CD4-positive, alpha-beta T cell treated with Interleukin-21 for 1 hour (primary cell): ENCODE results near the gene USP2.
A peak's percentile ranks its signal among the peaks of the same experiment; 100 is the strongest.

Experiments used
- DNase-seq: peaks from one replicate; pipeline ENCODE4 v3.0.0-alpha.2; 2020

Gene USP2, protein sequence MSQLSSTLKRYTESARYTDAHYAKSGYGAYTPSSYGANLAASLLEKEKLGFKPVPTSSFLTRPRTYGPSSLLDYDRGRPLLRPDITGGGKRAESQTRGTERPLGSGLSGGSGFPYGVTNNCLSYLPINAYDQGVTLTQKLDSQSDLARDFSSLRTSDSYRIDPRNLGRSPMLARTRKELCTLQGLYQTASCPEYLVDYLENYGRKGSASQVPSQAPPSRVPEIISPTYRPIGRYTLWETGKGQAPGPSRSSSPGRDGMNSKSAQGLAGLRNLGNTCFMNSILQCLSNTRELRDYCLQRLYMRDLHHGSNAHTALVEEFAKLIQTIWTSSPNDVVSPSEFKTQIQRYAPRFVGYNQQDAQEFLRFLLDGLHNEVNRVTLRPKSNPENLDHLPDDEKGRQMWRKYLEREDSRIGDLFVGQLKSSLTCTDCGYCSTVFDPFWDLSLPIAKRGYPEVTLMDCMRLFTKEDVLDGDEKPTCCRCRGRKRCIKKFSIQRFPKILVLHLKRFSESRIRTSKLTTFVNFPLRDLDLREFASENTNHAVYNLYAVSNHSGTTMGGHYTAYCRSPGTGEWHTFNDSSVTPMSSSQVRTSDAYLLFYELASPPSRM

DNA sequence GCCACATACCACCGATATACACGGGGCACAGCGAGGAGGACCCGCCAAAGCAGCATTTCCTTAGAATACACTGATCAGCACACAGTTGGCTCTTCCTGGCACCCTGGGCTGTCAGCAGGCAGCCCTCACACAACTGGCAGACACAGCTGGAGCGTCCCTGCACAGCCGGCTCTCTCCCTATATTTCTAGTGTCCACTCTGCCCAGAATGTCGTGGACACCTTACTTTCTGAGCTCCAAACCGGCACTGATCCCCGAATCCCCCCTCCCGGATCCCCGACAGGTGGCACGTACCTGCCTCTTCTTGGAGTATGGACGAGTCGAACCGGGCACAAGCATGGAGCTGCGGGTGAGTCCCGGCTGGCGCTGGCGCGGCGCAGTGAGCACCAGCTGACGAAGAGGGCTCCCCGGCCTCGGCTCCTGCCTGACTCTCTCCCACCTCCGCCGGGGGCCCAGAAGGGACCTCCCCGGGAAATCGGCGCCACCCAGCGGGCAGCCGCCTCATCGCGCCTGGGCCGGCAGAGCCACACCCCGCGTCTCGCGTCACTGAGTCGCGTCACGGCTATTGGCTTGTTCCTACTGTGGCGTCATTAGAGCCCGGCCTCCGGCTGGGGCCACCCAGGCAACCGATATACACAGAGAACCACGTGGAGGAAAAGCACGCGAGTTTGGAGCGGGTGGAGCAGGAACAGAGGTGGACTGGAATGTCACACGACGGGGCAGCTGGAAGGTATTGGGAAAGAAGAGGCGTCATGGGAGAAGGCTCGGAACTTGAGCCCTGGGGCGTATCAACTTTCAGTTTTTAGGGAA is at the start of gene USP2:
Gene USP2, minus strand, starts transcription at position 510 of the 808 bp plus-strand sequence. CDS start 8,210 bp downstream, outside the sequence.
- DNase-seq: peak; percentile 97

DNA sequence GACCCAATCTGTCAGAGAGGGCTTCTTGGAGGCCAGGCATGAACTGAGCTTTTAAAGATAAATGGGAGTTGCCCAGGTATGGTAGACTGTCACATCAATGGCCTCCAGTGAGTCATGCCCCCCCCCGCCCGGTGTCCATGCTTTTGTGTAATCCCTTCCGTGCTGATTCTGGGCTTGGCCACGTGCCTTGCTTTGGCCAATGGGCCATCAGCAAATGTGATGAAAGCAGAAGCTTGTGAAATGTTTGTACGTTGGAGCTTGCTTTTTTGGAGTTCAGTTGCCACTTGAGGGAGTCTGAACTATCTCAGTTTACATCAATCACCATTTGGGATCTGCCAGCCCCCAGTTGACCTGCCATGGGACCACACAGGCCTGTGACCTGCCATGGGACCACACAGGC is 45.8 kb upstream of the USP2 start:
- no peak for DNase-seq

DNA sequence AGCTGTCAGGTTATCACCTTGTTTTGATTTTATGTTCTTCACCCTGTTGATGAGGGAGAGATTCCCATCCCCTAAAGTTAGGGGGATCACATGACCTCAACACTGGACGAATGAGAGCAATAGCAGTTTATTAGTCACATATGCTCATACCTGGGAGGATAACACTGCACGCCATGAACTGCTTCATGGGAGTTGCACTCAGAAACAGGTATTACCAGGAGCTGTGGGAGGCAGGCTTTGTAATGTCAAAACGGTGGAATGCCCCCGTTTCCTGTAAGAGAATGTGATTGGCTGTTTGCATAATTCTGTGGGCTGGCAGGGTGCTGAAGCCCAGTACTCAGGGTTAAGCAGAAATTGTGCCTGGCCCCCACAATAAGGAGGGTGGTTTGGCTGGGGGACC is 44.7 kb upstream of the USP2 start:
- no peak for DNase-seq

DNA sequence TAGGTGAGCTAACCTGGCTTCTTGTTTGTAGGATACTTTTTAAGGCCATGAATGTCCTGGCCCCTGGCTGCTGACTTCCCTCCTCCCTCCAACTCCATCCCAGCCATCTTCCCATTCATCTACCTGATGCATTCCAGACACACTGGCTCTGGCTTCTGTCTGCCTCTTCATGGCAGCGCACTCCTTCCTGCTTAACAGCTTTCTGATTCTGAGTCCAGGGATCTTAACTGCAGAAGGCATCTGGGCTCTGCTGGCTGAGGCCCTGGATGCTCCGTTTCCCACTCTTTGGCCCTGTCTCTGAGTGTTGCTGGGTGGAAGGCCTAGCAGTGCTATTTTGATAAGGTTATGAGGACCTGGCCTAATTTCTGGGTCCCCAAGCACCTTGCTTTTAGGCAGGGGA is 43.3 kb upstream of the USP2 start:
- DNase-seq: no peak

DNA sequence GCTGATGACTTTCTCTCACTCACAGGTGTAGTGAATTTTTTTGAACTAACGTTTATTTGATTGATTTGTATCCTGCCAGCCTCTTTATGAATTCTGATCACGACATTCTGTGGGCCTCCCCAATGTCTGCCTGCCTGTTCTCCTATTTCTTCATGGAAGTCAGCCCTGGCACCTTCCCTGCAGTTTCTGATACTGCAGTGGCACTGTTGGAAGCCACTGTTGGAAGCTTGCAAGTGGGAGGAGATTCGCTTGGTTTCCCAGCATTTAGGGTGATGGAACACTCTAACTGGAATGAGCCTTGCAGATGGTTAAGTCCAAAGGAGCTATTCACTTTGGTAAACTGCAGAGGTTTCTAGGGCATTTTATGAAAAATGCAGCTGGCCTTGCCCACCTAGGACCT is 42.8 kb upstream of the USP2 start:
- no peak for DNase-seq

DNA sequence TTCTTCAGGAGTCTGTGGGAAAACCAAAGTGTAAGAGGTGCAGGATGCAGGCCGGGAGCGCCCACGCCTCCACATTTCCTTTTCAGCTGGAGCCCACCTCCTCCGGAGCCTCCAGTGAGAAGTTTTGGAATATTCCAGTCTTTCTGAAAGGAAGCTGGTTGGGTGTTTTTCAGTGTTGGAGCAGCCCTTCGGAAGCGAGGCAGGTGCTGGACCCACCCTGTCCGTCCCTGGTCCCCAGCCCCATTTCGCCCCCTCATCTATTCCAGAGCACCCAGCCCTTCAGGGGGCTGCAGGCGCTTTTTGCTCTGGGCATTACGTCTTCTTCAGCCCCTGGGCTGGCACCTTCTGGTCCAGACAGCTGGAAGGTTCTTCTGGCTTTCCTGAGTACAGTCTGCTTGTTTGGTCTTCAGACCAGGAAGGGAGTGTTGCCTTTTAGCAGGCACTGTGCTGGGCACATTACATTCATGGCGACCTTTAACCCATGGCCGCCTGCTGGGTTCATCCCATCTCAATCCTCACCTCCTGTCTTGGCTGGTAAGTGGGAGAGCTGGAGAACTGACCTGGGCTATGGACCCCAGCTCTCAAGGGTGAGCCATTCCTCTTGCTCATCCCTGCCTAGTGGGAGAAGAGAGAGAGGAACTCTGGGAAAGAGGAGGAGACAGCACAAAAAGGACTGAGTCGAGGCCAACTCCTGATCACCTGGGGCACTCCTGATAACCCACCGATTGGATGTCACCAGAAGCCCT is 42.2 kb upstream of the USP2 start:
- DNase-seq: no peak

DNA sequence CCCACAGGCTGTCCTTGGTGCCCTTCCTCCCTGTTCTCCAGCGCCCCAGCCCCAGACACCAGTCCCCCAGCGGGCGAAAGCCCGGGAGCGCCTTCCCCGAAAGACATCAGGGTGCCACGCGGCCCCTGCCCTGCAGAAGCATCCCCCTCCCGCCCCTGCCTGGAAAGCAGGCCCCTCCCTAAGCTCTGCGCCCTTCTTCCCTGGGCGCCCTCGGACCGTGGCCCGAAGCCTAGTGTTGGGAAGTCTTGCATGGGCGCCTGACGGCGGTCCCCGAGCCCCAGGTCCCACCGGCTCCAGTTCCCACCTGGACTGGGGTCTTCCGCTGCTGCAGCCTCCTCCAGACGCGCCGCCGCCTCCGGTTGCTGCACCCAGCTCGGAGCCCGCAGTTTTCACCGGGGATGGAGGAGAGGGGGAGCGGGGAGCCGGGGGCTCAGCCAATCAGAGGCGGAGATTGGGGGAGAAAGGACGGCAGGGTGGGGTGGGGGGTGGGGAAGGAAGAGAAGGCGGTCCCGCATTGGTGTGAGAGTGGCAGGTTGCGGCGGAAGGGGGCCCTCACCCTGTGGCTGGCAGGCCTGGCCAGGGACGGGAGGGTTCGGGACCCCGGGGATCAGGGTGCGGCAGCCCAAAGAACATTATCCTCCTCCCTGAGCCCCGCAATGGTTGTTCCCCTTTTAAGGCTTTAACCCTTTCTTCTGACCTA is 41.5 kb upstream of the USP2 start, which contains the start of gene THY1:
Gene THY1, minus strand, starts transcription at position 364 of the 700 bp plus-strand sequence. CDS start 2,267 bp downstream, outside the sequence.
- DNase-seq: no peak

DNA sequence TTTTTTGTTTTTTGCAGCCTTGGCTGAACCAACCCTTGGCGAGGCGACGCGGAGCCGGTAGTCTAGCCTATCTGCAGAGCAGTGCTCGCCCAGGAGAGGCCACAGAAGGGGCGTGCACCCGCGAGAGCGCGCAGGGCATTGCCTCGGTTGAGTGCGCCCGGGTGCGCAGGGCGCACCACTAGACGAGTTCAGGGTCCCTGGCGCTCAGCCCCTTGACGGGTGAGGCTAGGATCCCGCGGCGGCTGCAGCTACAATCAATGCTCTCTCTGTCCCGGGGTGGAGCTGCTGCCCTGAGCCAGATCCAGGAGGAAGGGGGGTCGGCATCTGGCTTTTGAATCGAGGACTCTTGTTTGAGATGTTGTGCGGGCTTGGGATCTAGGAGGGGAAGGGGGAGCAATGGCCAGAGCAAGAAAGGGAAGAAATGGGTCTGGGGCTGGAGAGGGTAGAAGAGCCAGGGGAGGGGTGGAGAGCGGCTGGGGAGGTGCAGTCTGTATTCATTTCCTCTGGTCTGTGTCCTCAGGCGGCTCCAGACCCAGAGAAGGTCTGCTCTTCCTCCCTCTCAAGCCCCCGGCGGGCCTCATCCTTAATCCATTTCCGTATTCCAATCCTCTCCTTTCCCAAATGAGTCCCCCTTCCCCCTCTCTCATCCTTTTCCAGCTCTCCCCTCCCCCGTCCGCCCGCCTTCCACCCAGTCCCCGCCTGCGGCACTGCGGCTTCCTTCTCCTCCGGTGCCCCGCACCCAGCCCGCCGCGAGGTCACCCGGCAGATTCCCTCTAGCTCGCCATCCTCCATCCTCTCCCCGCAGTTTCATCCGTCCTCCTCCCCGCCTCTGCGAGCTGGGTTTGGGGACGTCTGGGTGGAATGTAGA is 40.7 kb upstream of the USP2 start:
- DNase-seq: no peak

DNA sequence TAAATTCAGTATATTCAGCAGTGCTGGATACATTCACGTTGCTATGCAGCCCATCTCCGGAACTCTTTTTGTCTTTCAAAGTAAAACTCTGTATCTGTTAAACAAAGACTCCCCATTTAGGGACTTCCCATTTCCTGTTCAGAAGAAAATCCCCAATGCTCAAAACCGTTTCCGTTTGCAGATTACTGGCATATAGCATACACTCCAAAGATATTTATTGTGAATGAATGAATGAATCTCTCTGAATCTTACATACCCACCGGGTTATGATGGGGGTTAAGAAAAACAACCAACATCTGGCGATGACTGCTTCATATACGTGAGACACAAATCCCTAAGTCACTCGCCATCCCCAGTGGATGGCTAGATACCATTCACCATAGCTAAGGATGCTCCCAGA is 39.9 kb upstream of the USP2 start:
- no peak for DNase-seq

DNA sequence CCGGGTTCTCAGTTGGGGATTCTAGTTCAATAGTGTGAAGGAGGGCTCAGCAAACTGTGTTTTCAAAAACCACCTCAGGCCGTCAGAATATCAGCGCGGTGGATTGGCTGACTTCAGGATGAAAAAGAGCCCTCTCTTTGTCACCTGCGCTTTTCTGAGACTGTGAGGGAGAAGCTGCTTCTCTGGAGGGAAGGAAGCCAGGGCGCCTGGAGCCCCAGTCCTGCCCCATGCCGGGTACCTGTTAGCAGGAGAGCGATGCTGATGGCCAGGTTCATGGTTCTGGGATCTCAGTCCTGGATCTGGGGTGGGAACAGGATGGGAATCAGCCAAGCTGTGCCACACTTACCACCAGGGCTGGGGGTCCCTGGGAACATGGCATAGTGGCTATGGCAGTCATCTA is 39.1 kb upstream of the USP2 start:
- DNase-seq: no peak

DNA sequence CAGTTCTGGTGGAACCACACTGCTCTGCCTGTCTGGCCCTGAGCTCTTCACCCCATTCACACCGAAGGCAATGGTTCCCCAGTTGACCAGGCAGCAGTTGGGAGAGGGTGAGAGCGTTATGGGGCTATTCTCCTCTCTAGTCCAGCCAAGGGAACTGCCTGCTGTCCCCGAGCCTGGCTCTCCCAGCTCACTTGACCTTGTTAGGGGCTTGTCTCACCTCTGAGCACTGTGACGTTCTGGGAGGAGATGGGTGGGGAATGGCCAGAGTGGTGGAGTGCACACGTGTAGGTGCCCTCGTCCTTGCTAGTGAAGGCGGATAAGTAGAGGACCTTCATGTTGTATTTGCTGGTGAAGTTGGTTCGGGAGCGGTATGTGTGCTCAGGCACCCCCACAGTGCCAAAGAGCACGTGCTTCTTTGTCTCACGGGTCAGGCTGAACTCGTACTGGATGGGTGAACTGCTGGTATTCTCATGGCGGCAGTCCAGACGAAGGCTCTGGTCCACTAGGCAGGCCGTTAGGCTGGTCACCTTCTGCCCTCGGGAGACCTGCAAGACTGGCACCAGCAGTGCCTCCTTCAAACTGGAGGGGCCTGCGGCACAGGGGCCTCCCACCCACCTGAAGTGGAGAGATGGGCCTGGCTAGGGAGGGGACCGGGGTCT is 38.5 kb upstream of the USP2 start:
- DNase-seq: no peak

DNA sequence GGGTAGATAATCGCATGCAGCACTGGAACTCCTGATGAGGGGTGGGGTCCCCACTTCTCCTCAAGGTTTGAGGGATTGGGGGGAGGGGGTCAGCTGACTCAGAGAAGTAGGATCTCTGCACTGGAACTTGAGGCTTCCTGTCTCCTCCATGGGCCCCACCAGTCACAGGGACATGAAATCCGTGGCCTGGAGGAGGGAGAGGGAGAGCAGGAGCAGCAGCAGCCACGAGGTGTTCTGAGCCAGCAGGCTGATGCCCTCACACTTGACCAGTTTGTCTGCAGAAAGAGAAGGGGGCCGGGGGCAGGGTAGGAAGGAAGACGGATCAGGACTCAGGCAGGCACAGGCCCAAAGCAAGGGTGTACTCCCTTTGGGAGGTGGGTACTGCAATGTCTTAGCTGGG is 37.8 kb upstream of the USP2 start:
- no peak for DNase-seq

DNA sequence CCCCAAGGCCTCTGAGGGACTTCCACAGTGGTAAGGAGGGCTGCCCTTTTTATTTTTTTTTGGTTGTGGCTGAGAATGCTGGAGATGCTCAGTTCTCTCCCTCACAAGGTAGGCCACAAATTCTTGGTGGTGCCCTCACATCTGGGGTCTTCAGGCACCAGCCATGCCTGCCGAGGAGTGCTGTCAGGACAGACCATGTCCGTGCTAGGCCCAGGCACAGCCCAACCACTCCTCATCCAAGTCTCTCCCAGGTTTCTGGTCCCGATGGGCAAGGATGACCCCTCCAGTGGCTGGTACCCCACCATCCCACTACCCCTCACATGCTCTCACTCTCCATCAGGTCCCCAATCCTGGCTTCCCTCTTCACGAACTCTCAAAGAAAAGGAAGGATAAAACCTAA is 37.3 kb upstream of the USP2 start:
- DNase-seq: no peak

DNA sequence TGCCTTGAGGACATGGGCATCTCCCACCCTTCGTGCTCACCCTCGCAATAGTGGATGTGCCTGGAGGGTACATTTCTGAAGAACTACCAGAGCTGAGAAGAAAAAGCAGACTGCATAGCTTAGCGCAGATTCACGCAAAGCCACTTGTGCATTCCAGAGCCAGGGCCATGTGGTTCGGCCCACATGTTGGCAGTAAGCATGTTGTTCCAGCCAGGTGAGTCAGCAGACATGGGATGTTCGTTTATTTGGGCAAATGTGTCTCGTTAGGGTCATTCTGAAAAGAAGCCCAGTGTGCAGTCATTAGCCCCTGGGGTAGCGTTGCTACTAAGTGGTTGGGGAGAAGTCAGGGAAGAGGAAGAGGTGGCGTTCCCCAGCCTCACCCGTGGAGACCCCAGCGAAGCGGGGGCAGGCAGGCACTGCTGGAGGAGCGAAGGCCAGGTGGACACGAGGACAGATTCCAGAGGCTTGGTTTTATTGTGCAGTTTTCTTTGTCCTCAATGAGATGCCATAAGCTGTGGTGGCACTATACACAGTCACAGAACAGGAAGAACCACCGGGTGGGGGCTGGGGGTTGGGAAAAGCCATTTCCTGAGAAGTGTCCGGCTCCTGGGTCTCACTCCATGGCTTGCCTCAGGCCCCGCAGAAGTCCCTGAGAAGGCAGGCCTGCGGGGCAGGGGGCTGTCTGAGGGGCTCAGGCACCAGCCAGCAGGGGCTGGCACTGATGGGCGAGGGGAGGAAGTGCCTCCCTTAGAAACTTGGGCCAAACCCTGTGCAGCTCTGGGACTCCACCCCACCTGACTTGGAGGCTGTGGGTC is 36.4 kb upstream of the USP2 start:
- no peak for DNase-seq

DNA sequence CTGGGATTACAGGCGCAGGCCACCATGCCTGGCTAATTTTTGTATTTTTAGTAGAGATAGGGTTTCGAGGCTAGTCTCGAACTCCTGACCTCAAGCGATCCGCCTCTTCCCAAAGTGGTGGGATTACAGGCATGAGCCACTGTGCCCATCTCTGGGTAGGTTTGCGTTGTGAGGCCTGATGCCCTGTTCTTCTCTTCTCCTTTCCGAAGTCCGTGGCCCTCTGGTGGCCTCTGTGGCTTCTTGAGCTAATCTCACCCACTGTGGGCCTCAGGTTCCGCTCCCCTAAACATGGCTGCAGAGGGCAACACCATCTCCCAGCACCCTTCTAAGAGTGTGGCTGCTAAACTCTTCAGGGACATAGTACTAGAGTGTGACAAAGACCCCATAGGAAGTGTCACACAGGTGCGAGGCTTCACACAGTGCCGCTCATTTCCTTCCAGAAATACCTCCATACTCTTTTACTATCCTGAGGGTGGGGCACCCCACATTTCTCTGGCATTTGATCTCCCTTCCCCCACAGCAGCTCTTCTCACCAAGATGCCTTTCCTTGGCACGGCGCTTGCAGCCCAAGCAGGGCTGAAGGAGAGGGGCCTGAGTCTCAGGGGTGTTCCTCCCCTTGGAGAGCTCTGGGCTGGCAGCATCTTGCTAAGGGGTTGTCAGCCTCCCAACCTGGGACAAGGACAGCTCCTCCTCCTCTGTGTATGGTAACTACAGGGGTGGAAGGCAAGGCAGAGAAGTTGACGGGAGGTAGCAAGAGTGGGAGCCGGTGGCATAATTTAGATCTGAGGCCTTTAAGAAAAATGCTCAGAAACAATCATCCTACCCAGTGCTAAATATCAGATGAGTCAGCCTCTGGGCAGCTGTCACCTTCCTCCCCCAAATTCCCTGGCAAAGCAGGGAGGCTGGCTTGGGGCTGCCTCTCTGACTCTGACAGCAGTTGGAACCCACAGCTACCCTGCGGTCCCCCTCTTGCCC is 35.4 kb upstream of the USP2 start:
- DNase-seq: no peak

DNA sequence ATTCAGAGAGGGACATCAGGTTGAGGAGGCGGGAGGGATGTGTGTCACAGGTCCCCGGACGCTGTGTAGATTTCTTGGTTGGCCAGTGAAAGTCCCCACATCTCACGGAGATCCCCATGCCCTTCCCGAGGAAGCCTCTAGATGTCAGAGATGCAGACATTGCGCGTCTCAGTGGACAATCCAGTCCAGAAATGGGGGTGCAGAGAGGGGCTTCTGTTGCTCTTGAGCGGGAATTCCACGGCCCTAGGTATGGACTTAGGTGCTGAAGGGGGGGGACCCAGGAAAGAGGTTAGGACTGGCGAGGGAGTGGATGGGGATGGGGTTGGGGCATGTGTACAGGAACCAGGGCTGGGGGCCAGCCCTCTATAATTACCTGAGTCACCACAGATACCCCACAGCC is 34.5 kb upstream of the USP2 start:
- no peak for DNase-seq

DNA sequence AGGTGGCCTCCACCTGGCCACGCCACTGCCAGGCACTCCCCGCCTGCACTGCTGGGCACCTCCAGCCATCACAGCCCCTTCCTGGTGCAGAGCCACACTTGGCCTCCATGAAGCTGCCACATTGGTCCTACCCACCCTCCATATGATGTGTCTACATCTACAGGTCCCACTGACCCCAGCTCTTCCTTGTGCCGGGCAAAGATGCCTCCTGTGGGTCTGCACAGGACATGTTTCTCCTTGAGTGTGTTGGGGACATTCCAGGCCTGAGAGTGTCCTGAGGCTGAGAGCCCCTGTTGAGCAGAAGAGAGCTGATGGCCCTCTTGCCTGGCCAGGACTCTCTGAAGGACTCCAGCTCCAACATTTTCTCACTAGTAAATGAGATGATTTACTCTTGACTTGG is 34.0 kb upstream of the USP2 start:
- DNase-seq: no peak

DNA sequence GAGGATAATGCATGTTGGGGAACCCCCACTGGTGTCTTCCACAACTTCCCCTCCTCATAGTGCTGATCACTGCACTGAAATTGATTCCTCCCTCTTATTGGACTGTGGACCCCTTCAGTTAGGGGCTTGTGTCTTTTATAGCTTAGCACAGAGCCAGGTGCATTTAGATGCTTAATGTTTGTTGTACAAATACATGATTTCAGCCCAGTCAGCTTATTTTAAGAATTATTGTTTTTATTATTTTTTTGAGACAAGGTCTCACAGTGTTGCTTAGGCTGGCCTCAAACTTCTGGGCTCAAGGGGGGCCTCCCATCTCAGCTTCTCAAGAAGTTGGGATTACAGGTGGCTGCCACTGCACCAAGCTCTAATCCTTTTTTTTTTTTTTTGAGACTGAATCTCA is 33.2 kb upstream of the USP2 start:
- DNase-seq: no peak

DNA sequence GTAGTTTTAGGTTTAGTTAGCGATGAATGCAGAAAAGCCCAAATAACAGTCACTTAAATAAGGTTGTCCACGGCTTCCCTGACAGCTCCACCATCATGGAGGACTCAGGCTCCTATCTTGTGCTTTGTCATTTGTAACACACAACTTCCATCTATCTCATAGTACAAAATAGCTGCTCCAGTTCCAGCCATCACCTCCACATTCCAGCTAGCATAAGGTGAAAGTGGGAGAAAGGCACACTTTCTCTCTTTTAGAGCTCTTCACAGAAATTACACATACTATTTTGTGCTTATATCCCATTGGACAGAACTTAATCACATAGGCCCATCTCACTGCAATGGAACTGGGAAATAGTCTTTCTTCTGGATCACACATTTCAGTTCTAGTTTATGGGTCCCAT is 32.8 kb upstream of the USP2 start:
- no peak for DNase-seq
